CD4-positive, alpha-beta T cell treated with Interleukin-6 for 4 hours (primary cell): ENCODE measurements around the gene SPDYE4.

Experiments used
- DNase-seq: peaks from one replicate; pipeline ENCODE4 v3.0.0-alpha.2; 2020; ENCODE audit warnings: mixed read lengths

Gene SPDYE4

GRCh38 chr17:8708025-8708461, 50.3 kb downstream of the SPDYE4 start:
- no peak for DNase-seq

GRCh38 chr17:8707332-8708024, 50.9 kb downstream of the SPDYE4 start:
- DNase-seq = no peak

- DNase-seq = no peak
These were observed 51.9 kb downstream of the SPDYE4 start for GRCh38 chr17:8706431-8706830.

- DNase-seq = no peak
These were observed 52.9 kb downstream of the SPDYE4 start for GRCh38 chr17:8705427-8705826.

- DNase-seq = no peak
These were observed 55.3 kb downstream of the SPDYE4 start for GRCh38 chr17:8703001-8703400.

GRCh38 chr17:8701754-8702153, 56.6 kb downstream of the SPDYE4 start:
- DNase-seq = no peak

GRCh38 chr17:8701221-8701620, 57.1 kb downstream of the SPDYE4 start:
- DNase-seq = no peak
